ENCODE results near the gene FBXO48.

Gene FBXO48

DNA sequence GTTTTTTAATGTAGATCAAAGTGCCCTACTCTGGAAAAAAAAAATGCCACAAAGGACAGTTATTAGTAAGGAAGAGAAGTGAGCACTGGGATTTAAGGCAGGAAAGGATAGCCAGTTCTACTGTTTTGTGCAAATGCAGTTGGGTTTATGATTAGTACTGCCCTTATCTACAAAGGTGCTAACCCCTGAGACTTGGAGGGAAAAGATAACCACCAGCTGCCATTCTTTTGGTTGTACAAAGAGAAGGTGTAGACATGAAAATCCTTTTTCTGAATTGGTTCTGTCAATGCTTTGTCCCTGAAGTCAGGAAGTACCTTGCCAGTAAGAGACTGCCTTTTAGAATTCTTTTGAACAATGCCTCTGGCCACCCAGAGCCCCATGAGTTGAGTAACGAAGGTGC lies 11.6 kb upstream of the FBXO48 start:
- TF ChIP-seq, protein P1, sequence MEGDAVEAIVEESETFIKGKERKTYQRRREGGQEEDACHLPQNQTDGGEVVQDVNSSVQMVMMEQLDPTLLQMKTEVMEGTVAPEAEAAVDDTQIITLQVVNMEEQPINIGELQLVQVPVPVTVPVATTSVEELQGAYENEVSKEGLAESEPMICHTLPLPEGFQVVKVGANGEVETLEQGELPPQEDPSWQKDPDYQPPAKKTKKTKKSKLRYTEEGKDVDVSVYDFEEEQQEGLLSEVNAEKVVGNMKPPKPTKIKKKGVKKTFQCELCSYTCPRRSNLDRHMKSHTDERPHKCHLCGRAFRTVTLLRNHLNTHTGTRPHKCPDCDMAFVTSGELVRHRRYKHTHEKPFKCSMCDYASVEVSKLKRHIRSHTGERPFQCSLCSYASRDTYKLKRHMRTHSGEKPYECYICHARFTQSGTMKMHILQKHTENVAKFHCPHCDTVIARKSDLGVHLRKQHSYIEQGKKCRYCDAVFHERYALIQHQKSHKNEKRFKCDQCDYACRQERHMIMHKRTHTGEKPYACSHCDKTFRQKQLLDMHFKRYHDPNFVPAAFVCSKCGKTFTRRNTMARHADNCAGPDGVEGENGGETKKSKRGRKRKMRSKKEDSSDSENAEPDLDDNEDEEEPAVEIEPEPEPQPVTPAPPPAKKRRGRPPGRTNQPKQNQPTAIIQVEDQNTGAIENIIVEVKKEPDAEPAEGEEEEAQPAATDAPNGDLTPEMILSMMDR (IDR thresholded peaks at IDR 0.05) = no peak

GRCh38 chr2:68476454-68476853 lies 9.4 kb upstream of the FBXO48 start:
- TF ChIP-seq, protein P1 (IDR thresholded peaks at IDR 0.05) = no peak

- TF ChIP-seq, protein P1 (IDR thresholded peaks at IDR 0.05) = no peak
Measured at GRCh38 chr2:68475576-68475975, 8.5 kb upstream of the FBXO48 start.

- TF ChIP-seq, protein P1 (IDR thresholded peaks at IDR 0.05) = no peak
Measured at GRCh38 chr2:68475110-68475509, 8.0 kb upstream of the FBXO48 start.

GRCh38 chr2:68472796-68473414 lies 5.8 kb upstream of the FBXO48 start:
- TF ChIP-seq, protein P1 (IDR thresholded peaks at IDR 0.05) = no peak

DNA sequence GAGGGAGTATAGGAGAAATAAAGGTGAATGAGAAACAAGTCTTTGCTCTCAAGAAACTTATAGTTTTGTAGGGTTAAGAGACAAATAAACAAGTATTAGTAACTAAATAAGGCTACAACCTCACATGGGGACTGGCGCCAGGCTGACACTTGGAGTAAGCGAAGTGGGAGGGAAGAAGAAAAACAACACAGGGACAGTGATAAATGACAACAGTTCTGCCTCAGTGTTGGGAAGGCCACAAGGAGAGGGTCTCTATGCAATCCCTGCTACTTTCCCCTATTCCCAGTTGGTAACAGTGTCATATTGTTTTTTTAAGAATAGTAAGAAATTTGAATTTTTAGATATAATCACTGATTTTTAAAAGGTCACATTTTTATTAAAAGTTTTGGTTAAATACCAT lies 4.3 kb upstream of the FBXO48 start:
- TF ChIP-seq, protein P1 (IDR thresholded peaks at IDR 0.05) = no peak

DNA sequence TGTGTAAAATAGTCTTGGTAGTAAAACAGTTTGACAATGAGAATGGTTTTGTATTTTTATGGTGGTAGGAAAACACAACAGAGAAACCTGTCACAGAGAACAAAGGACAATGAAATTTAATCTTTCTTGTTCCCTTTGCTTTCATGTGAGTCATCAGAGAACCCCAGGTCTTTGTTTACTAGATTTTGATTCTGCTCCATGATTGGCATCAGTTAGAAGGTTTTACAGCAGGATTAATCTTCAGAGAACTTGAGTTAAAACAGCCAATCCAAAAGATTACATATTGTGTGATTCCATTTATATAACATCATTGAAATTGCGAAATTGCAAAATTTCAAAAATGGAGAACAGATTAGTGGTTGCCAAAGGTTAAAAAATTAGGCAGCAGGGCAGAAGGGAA lies 2.8 kb upstream of the FBXO48 start:
- TF ChIP-seq, protein P1 (IDR thresholded peaks at IDR 0.05) = no peak

DNA sequence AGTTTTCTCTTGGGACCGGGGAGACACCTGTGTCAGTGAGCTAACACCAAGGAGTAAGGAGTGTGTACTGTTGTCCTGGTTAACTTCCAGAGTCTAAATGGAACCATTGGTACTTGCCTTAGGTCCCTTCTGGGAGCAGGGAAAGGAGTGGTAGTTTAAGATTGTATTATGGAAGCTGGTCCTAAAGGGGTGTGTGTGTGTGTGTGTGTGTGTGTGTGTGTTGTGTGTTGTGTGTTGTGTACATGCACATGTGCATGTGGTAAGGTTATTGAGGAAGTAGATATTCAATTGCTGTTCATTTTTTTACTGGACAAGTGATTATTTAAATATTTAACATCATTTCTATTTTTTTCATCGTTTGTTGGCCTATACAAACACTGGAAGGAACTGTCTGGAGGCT lies 1.7 kb upstream of the FBXO48 start:
- TF ChIP-seq, protein P1 (IDR thresholded peaks at IDR 0.05) = no peak
